ENCODE data around the gene CXCL16.

CXCL16 gene

DNA sequence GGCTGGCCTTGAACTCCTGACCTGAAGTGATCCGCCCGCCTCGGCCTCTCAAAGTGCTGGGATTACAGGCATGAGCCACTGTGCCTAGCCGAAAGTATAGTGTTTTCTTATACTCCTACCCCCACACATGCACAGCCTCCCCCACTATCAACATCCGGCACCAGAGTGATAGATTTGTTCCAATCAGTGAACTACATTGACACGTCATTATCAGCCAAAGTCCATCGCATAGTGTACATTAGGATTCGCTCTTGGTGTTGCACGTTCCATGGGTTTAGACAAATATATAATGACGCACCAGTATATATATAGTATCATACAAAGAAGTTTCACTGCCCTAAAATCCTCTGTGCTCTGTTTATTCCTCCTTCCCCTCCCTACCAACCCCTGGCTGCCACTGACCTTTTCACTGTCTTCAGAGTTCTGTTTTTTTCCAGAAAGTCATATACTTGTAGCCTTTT, 20.1 kb upstream of the CXCL16 start:
- Histone ChIP-seq H3K4me3 (ENCODE audit: low read depth, low read length) (no peak overlapping the region), H3K4me1 (no peaks in the 10 kb centered on the region), H3K36me3 (no peaks in the 10 kb centered on the region), H3K27me3 (peaks cover 41% of the 10 kb centered on the region), H3K9me3 (no peaks in the 10 kb centered on the region)
- DNase-seq = no peak
- TF ChIP-seq, protein P1, sequence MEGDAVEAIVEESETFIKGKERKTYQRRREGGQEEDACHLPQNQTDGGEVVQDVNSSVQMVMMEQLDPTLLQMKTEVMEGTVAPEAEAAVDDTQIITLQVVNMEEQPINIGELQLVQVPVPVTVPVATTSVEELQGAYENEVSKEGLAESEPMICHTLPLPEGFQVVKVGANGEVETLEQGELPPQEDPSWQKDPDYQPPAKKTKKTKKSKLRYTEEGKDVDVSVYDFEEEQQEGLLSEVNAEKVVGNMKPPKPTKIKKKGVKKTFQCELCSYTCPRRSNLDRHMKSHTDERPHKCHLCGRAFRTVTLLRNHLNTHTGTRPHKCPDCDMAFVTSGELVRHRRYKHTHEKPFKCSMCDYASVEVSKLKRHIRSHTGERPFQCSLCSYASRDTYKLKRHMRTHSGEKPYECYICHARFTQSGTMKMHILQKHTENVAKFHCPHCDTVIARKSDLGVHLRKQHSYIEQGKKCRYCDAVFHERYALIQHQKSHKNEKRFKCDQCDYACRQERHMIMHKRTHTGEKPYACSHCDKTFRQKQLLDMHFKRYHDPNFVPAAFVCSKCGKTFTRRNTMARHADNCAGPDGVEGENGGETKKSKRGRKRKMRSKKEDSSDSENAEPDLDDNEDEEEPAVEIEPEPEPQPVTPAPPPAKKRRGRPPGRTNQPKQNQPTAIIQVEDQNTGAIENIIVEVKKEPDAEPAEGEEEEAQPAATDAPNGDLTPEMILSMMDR (IDR thresholded peaks at IDR 0.05; ENCODE audit: low read depth, low read length) = no peak

DNA sequence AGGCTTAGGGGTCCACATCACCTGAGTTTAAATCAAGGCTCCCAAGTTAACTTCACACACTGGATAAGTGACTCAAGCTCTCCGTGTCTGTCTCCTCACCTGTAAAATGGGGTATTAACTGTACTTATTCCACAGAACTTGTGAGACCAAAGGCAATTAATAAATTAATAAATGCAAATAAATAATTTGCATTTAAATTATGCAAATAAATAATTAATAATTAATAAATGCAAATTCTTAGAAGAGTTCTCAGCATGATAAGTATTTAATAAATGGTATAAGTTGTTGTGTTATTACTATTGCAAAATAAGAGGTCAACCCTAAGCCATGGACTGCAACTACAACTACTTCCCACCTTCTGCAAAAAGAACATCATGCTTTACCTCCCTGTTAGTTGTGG, 13.7 kb upstream of the CXCL16 start:
- DNase-seq = no peak
- Histone ChIP-seq H3K9me3 (no peaks in the 10 kb centered on the region), H3K36me3 (no peaks in the 10 kb centered on the region), H3K27me3 (peaks cover 45% of the 10 kb centered on the region), H3K4me1 (no peaks in the 10 kb centered on the region), H3K4me3 (ENCODE audit: low read depth, low read length) (no peak overlapping the region)
- TF ChIP-seq, protein P1 (IDR thresholded peaks at IDR 0.05; ENCODE audit: low read depth, low read length) = no peak

DNA sequence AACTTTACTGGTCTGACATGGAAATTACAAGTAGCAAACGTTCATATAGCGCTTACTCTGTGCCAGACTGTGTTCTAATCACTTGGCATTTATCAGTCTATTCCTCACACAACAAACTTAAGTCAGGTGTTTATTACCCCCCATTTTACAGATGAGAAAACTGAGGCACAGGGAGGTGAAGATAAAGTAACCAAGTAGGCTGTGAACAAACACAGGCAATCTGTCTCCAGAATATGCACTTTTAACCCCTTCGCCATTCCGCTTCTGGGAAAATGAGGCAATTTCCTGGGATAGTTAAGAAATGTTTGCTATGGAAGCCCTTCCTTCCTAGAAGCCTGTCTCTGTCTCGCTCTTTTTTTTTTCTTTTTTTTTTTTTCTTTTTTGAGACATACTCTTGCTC, 12.2 kb upstream of the CXCL16 start:
- TF ChIP-seq, protein P1 (IDR thresholded peaks at IDR 0.05; ENCODE audit: low read depth, low read length) = no peak
- no peaks in the 10 kb centered on the region for H3K4me1 ChIP-seq

DNA sequence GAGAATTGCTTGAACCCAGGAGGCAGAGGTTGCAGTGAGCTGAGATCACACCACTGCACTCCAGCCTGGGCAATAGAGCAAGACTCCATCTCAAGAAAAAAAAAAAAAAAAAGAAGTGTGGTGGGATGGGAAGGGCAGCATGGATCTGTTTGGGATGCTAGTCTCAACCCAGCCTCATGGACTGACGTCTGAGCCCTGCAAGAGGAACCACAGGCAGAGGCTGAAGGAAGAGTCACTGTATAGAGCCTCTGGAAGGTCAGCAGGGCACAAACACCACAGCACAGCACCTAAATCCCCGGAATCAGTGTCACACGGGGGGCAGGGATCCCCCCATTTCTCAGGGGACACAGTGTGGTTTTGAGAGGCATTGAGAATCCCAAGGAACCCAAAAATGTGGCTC, 10.9 kb upstream of the CXCL16 start:
- TF ChIP-seq, protein P1 (IDR thresholded peaks at IDR 0.05; ENCODE audit: low read depth, low read length) = no peak
- peaks cover 43% of the 10 kb centered on the region for H3K27me3 ChIP-seq
- DNase-seq = no peak
- H3K4me1 ChIP-seq = no peaks in the 10 kb centered on the region
- no peaks in the 10 kb centered on the region for H3K36me3 ChIP-seq
- no peak overlapping the region for H3K4me3 ChIP-seq (ENCODE audit: low read depth, low read length)
- H3K9me3 ChIP-seq = no peaks in the 10 kb centered on the region

More for the DNA sequence above, 12.2 kb upstream of the CXCL16 start:
- H3K27me3 ChIP-seq = peaks cover 43% of the 10 kb centered on the region
- DNase-seq = no peak
- no peak overlapping the region for H3K4me3 ChIP-seq (ENCODE audit: low read depth, low read length)
- no peaks in the 10 kb centered on the region for H3K36me3 ChIP-seq
- H3K9me3 ChIP-seq = no peaks in the 10 kb centered on the region

DNA sequence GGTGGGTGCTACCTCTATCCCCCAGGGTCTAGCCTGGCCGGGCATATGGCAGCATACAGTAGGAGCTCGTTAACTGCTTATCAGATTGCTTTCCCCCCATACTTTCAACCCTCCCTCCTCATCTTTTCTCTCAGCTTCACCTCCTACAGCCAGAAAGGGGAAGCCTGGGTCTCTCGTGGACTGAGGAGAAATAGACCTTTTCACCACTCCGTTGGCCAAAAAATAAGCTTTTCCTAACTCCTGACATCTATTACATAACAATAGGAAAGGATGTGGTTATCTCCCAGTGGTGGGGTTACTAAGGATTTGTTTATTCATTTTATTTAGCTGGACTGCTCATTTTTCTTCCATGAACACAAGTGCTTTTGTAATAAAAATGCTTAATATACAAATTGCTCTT, 9.0 kb upstream of the CXCL16 start:
- no peak for DNase-seq
- Histone ChIP-seq H3K9me3 (no peaks in the 10 kb centered on the region), H3K36me3 (no peaks in the 10 kb centered on the region), H3K4me3 (ENCODE audit: low read depth, low read length) (no peak overlapping the region), H3K27me3 (peaks cover 32% of the 10 kb centered on the region), H3K4me1 (no peaks in the 10 kb centered on the region)
- TF ChIP-seq, protein P1 (IDR thresholded peaks at IDR 0.05; ENCODE audit: low read depth, low read length) = no peak

DNA sequence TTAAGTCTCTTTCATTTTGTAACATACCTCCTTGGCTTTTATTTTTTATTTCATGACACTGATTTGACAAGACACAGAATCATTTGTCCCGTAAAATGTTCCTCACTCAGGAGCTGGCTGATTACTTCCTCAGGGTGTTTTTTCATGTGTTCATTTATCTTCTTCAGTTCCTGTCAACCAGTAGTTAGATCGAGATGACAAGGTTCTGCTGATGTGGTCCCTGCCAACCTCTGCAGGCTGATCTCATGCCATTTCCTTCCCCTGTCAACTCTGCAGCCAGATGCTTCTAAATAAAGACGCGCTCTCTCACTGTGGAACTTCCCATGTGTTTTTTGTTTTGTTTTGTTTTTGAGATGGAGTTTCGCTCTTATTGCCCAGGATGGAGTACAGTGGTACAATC, 8.1 kb upstream of the CXCL16 start:
- TF ChIP-seq, protein P1 (IDR thresholded peaks at IDR 0.05; ENCODE audit: low read depth, low read length) = no peak
- no peaks in the 10 kb centered on the region for H3K9me3 ChIP-seq
- no peaks in the 10 kb centered on the region for H3K36me3 ChIP-seq
- peaks cover 32% of the 10 kb centered on the region for H3K27me3 ChIP-seq
- DNase-seq = no peak
- no peak overlapping the region for H3K4me3 ChIP-seq (ENCODE audit: low read depth, low read length)
- H3K4me1 ChIP-seq = no peaks in the 10 kb centered on the region
